CD4-positive, alpha-beta memory T cell (primary cell): ENCODE results near the gene CDC27. TPM values are rescaled to one million over a fixed set of nuclear protein-coding genes. Genes with fewer than 3 reads are reported as not detected.
"Not testable (repeated sequence)": the region's sequence is repeated elsewhere in the genome, so short reads cannot be mapped to it uniquely, and the experiment has no call there.

Source experiments
- CTCF ChIA-PET: fragments of 350-600 bp; sonication (Branson Sonifier 250); formaldehyde crosslinking; loops from one replicate; lab custom pipeline; 2021; ENCODE audit warnings: inconsistent platforms; ENCODE audit not compliant: partially characterized antibody; lab: Charles Lee
- POLR2A ChIA-PET: fragments of 350-600 bp; sonication (Branson Sonifier 250); formaldehyde crosslinking; loops from one replicate; lab custom pipeline; 2021; ENCODE audit not compliant: partially characterized antibody; lab: Charles Lee
- DNase-seq, 5 donors: peaks; one replicate each; pipeline versions ENCODE4 v3.0.0 to v3.0.0-alpha.2; 2020 to 2022; ENCODE audit warnings: mixed read lengths in 1 of 5
- H3K27ac ChIP-seq: one replicate; pipeline ENCODE4 v1.7.0; 2013; ENCODE audit warnings: low read depth, low read length
- H3K27me3 ChIP-seq: 2 replicates; pipeline ENCODE4 v1.7.0; 2013; ENCODE audit warnings: mild to moderate bottlenecking, low read length, moderate library complexity; ENCODE audit not compliant: insufficient read depth
- H3K36me3 ChIP-seq: 2 replicates; pipeline ENCODE4 v1.7.0; 2013; ENCODE audit warnings: mild to moderate bottlenecking, low read length, moderate library complexity; ENCODE audit not compliant: insufficient read depth
- H3K4me1 ChIP-seq: 2 replicates; pipeline ENCODE4 v1.7.0; 2013; ENCODE audit warnings: mild to moderate bottlenecking, low read length, moderate library complexity; ENCODE audit not compliant: insufficient read depth
- H3K4me3 ChIP-seq, 2 donors: one replicate each; pipeline ENCODE4 v1.7.0; 2013; ENCODE audit warnings: low read length in 2 of 2, mild to moderate bottlenecking in 1 of 2
- H3K9me3 ChIP-seq, 2 donors: one replicate each; pipeline ENCODE4 v1.7.0; 2013; ENCODE audit warnings: low read length in 2 of 2, control low read depth in 1 of 2; ENCODE audit not compliant: control insufficient read depth in 1 of 2
- H3K27ac Mint-ChIP-seq, 7 donors: one replicate each; pipeline ENCODE4 v1.8.0; 2020 to 2021; ENCODE audit warnings: mixed read lengths in 7 of 7, mild to moderate bottlenecking in 6 of 7, inconsistent platforms in 3 of 7, moderate library complexity in 3 of 7
- H3K27me3 Mint-ChIP-seq, 2 donors: one replicate each; pipeline ENCODE4 v1.8.0; 2020 to 2021; ENCODE audit warnings: mixed read lengths in 2 of 2
- H3K36me3 Mint-ChIP-seq, 2 donors: one replicate each; pipeline ENCODE4 v1.8.0; 2020 to 2021; ENCODE audit warnings: mixed read lengths in 2 of 2, inconsistent platforms in 1 of 2, mild to moderate bottlenecking in 1 of 2
- H3K4me1 Mint-ChIP-seq, 4 donors: one replicate each; pipeline ENCODE4 v1.8.0; 2020 to 2021; ENCODE audit warnings: mixed read lengths in 4 of 4, mild to moderate bottlenecking in 1 of 4
- H3K4me3 Mint-ChIP-seq, 8 donors: one replicate each; pipeline ENCODE4 v1.8.0; 2020 to 2021; ENCODE audit warnings: mixed read lengths in 8 of 8, mild to moderate bottlenecking in 7 of 8, moderate library complexity in 6 of 8, inconsistent platforms in 3 of 8
- H3K9me3 Mint-ChIP-seq, 8 donors: one replicate each; pipeline ENCODE4 v1.8.0; 2020 to 2021; ENCODE audit warnings: mixed read lengths in 8 of 8, mild to moderate bottlenecking in 5 of 8, inconsistent platforms in 3 of 8, moderate library complexity in 1 of 8
- intact Hi-C: fragments of 100-400 bp; cut with micrococcal nuclease; formaldehyde crosslinking; loops from one replicate; pipeline ENCODE4 v1.15.1; 2023
- polyA plus RNA-seq, 2 donors: library from polyadenylated mRNA; unstranded; fragments of 300-500 nt; fragmentation: Illumina TruSeq; gene quantifications; one replicate each; pipeline ENCODE4 v1.2.3, GENCODE V29; 2021
- total RNA-seq, 2 experiments: library from RNA; stranded (reverse); gene quantifications; one replicate each; pipeline ENCODE4 v1.2.3, GENCODE V29; 2021

CDC27 gene
- total and polyA plus RNA-seq, 4 experiments from 2014 or later = 60.2 to 104 (median 68.8) TPM

GRCh38 chr17:47189732-47190237 is 690 bp upstream of the CDC27 start:
- no peak for DNase-seq
- H3K9me3 ChIP-seq = no peaks in the 10 kb centered on the region
- peak overlapping the region; percentile 33 to 92 for H3K4me3 ChIP-seq
- H3K27ac Mint-ChIP-seq = peak overlapping the region; percentile 87 to 98 (median 96)
- H3K27ac ChIP-seq = peak overlapping the region; percentile 95
- H3K36me3 ChIP-seq = peaks cover 5% of the 10 kb centered on the region
- no peaks in the 10 kb centered on the region for H3K27me3 ChIP-seq
- ChIA-PET CTCF (interaction anchor here (1.3 kb wide), 1 partner anchor 18 kb away, joined by 4 read pairs; no protein-coding TSS in a partner anchor), POLR2A (interaction anchor here (1.0 to 8.4 kb wide), 10 partner anchors 8 to 700 kb away, joined by 3 to 98 read pairs (median 4); partner anchors contain the start of gene MYL4)
- peaks cover 54% of the 10 kb centered on the region for H3K4me1 ChIP-seq
- peaks cover 29 to 79% (median 53%) of the 10 kb centered on the region in 4 donors for H3K4me1 Mint-ChIP-seq
- peaks cover 0 to 3% (median 0%) of the 10 kb centered on the region in 8 donors for H3K9me3 Mint-ChIP-seq
- H3K4me3 Mint-ChIP-seq = peak overlapping the region; percentile 95 to 98 (median 96)
- intact Hi-C loops = loop anchor here (1.0 to 10.0 kb wide), 4 partner anchors 16 to 1245 kb away; partner anchors contain the start of gene SKAP1
- peaks cover 5 to 8% of the 10 kb centered on the region in 2 donors for H3K36me3 Mint-ChIP-seq
- H3K27me3 Mint-ChIP-seq = no peaks in the 10 kb centered on the region

- Mint-ChIP-seq H3K36me3 (peaks cover 8% of the 10 kb centered on the region in 2 donors), H3K4me3 (peak overlapping the region; percentile 95 to 98 (median 96)), H3K9me3 (peaks cover 0 to 3% (median 0%) of the 10 kb centered on the region in 8 donors), H3K4me1 (peaks cover 38 to 75% (median 54%) of the 10 kb centered on the region in 4 donors), H3K27me3 (no peaks in the 10 kb centered on the region), H3K27ac (peak overlapping the region; percentile 87 to 98 (median 96))
- ChIA-PET POLR2A (interaction anchor here (8.4 kb wide), 1 partner anchor 18 kb away, joined by 98 read pairs; the partner anchor contains the start of gene MYL4), CTCF (interaction anchor here (1.2 to 1.3 kb wide), 2 partner anchors 19 to 128 kb away, joined by 3 to 4 read pairs; no protein-coding TSS in a partner anchor)
- intact Hi-C loops = loop anchor here (2.0 to 10.0 kb wide), 2 partner anchors 136 to 1246 kb away; partner anchors contain the start of gene SKAP1
- H3K27me3 ChIP-seq = no peaks in the 10 kb centered on the region
- peaks cover 68% of the 10 kb centered on the region for H3K4me1 ChIP-seq
- H3K36me3 ChIP-seq = peaks cover 5% of the 10 kb centered on the region
- H3K4me3 ChIP-seq = peak overlapping the region; percentile 70 to 92
- peak in 4 of 5 donors; percentile 16 to 40 (median 30) for DNase-seq
- H3K9me3 ChIP-seq = no peaks in the 10 kb centered on the region
- H3K27ac ChIP-seq = peak overlapping the region; percentile 95
Observed at GRCh38 chr17:47188271-47188875, 722 bp downstream of the CDC27 start.

GRCh38 chr17:47184681-47185080 is 4.4 kb downstream of the CDC27 start:
- Histone ChIP-seq H3K27ac (no peak overlapping the region), H3K27me3 (no peaks in the 10 kb centered on the region), H3K4me1 (peaks cover 64% of the 10 kb centered on the region), H3K36me3 (peaks cover 12% of the 10 kb centered on the region), H3K9me3 (no peaks in the 10 kb centered on the region), H3K4me3 (no peak overlapping the region)
- Mint-ChIP-seq H3K4me3 (peak overlapping the region in 2 of 8 donors; percentile 8 to 13), H3K27me3 (no peaks in the 10 kb centered on the region), H3K4me1 (peaks cover 40 to 77% (median 55%) of the 10 kb centered on the region in 4 donors), H3K27ac (peak overlapping the region in 1 of 7 donors; percentile 62), H3K9me3 (no peaks in the 10 kb centered on the region), H3K36me3 (peaks cover 14 to 20% of the 10 kb centered on the region in 2 donors)
- ChIA-PET CTCF (interaction anchor here (0.5 to 1.0 kb wide), 2 partner anchors 19 to 429 kb away, joined by 3 to 5 read pairs; no protein-coding TSS in a partner anchor), POLR2A (interaction anchor here (8.4 kb wide), 1 partner anchor 21 kb away, joined by 98 read pairs; the partner anchor contains the start of gene MYL4)
- DNase-seq = no peak
- intact Hi-C loops = loop anchor here (10.0 kb wide), 1 partner anchor 1250 kb away; the partner anchor contains the start of gene SKAP1

- H3K4me3 Mint-ChIP-seq, H3K4me3 ChIP-seq, H3K27ac Mint-ChIP-seq, H3K9me3 Mint-ChIP-seq, H3K27ac ChIP-seq, H3K27me3 Mint-ChIP-seq, H3K27me3 ChIP-seq, H3K9me3 ChIP-seq, POLR2A ChIA-PET, CTCF ChIA-PET, DNase-seq: not testable (repeated sequence)
- intact Hi-C loops = loop anchor here (10.0 kb wide), 1 partner anchor 1254 kb away; the partner anchor contains the start of gene SKAP1
- peaks cover 39 to 70% (median 55%) of the 10 kb centered on the region in 4 donors for H3K4me1 Mint-ChIP-seq
- peaks cover 31 to 38% of the 10 kb centered on the region in 2 donors for H3K36me3 Mint-ChIP-seq
- Histone ChIP-seq H3K36me3 (peaks cover 22% of the 10 kb centered on the region), H3K4me1 (peaks cover 49% of the 10 kb centered on the region)
Observed at GRCh38 chr17:47180988-47181387, 8.1 kb downstream of the CDC27 start.

GRCh38 chr17:47180337-47180736 is 8.8 kb downstream of the CDC27 start:
- Mint-ChIP-seq H3K27me3 (no peaks in the 10 kb centered on the region), H3K27ac (peak overlapping the region in 1 of 7 donors; percentile 0), H3K9me3 (no peaks in the 10 kb centered on the region), H3K4me1 (peaks cover 37 to 68% (median 55%) of the 10 kb centered on the region in 4 donors), H3K36me3 (peaks cover 28 to 40% of the 10 kb centered on the region in 2 donors), H3K4me3 (no peak overlapping the region)
- no peaks in the 10 kb centered on the region for H3K27me3 ChIP-seq
- H3K27ac ChIP-seq = no peak overlapping the region
- intact Hi-C loops = loop anchor here (10.0 kb wide), 1 partner anchor 1254 kb away; the partner anchor contains the start of gene SKAP1
- no peaks in the 10 kb centered on the region for H3K9me3 ChIP-seq
- ChIA-PET POLR2A (no interaction called here), CTCF (no interaction called here)
- peaks cover 48% of the 10 kb centered on the region for H3K4me1 ChIP-seq
- H3K4me3 ChIP-seq = no peak overlapping the region
- peaks cover 19% of the 10 kb centered on the region for H3K36me3 ChIP-seq
- DNase-seq = no peak

GRCh38 chr17:47179141-47179540 is 10.0 kb downstream of the CDC27 start:
- H3K4me3 ChIP-seq = no peak overlapping the region
- intact Hi-C loops = no loop called here
- Mint-ChIP-seq H3K4me3 (no peak overlapping the region), H3K4me1 (peaks cover 36 to 66% (median 55%) of the 10 kb centered on the region in 4 donors), H3K27me3 (no peaks in the 10 kb centered on the region), H3K9me3 (no peaks in the 10 kb centered on the region), H3K27ac (no peak overlapping the region), H3K36me3 (peaks cover 36 to 42% of the 10 kb centered on the region in 2 donors)
- no peak for DNase-seq
- peaks cover 19% of the 10 kb centered on the region for H3K36me3 ChIP-seq
- no peak overlapping the region for H3K27ac ChIP-seq
- POLR2A ChIA-PET = no interaction called here
- no peaks in the 10 kb centered on the region for H3K9me3 ChIP-seq
- CTCF ChIA-PET = no interaction called here
- H3K27me3 ChIP-seq = no peaks in the 10 kb centered on the region
- peaks cover 44% of the 10 kb centered on the region for H3K4me1 ChIP-seq

GRCh38 chr17:47177261-47177660 is 11.8 kb downstream of the CDC27 start:
- no peak for DNase-seq
- Mint-ChIP-seq H3K4me3 (no peak overlapping the region), H3K36me3 (peaks cover 36 to 48% of the 10 kb centered on the region in 2 donors), H3K9me3 (no peaks in the 10 kb centered on the region), H3K27me3 (no peaks in the 10 kb centered on the region), H3K4me1 (peaks cover 35 to 69% (median 45%) of the 10 kb centered on the region in 4 donors), H3K27ac (no peak overlapping the region)
- intact Hi-C loops = no loop called here
- ChIA-PET CTCF (no interaction called here), POLR2A (interaction anchor here (0.9 kb wide), 1 partner anchor 11 kb away, joined by 4 read pairs; no protein-coding TSS in a partner anchor)
- peaks cover 36% of the 10 kb centered on the region for H3K4me1 ChIP-seq
- H3K27me3 ChIP-seq = no peaks in the 10 kb centered on the region
- no peak overlapping the region for H3K4me3 ChIP-seq
- no peaks in the 10 kb centered on the region for H3K9me3 ChIP-seq
- peaks cover 19% of the 10 kb centered on the region for H3K36me3 ChIP-seq
- no peak overlapping the region for H3K27ac ChIP-seq
